GM23338 (cell line): Measurements from ENCODE around the gene TAF1A. TPM values are rescaled to one million over a fixed set of nuclear protein-coding genes. Genes with fewer than 3 reads are reported as not detected.

Experiments used
- ATAC-seq: fragments of 200-7000 bp; cut with Tn5 transposase; 3 replicates; pipeline ENCODE4 v1.9.1; 2020
- DNase-seq: peaks from one replicate; pipeline ENCODE4 v3.0.0-alpha.2; 2015; ENCODE audit warnings: low spot score
- H2AFZ ChIP-seq: fragments of 200-600 bp; sonication (generic); 2 replicates; pipeline ENCODE4 v1.8.0; 2016; ENCODE audit warnings: antibody characterized with exemption, mild to moderate bottlenecking, moderate library complexity
- H3F3A ChIP-seq: fragments of 200-600 bp; sonication (generic); replicated peaks from 2 replicates; pipeline ENCODE4 v1.8.0; 2017; ENCODE audit warnings: antibody characterized with exemption, mixed run types, low read depth
- H3K27ac ChIP-seq: fragments of 200-600 bp; sonication (generic); 2 replicates; pipeline ENCODE4 v1.6.1; 2016; ENCODE audit warnings: low read depth
- H3K27me3 ChIP-seq: fragments of 200-600 bp; sonication (generic); 2 replicates; pipeline ENCODE4 v1.8.0; 2016; ENCODE audit warnings: mild to moderate bottlenecking, mixed run types, moderate library complexity; ENCODE audit not compliant: insufficient read depth
- H3K36me3 ChIP-seq: fragments of 200-600 bp; sonication (generic); 2 replicates; pipeline ENCODE4 v1.8.0; 2016; ENCODE audit warnings: mild to moderate bottlenecking; ENCODE audit not compliant: insufficient read depth
- H3K4me1 ChIP-seq: fragments of 200-600 bp; sonication (generic); 2 replicates; pipeline ENCODE4 v1.8.0; 2016; ENCODE audit warnings: mild to moderate bottlenecking, moderate library complexity; ENCODE audit not compliant: insufficient read depth
- H3K4me2 ChIP-seq: fragments of 200-600 bp; sonication (generic); 2 replicates; pipeline ENCODE4 v1.7.1; 2017; ENCODE audit warnings: mixed run types
- H3K4me3 ChIP-seq: fragments of 200-600 bp; sonication (generic); 2 replicates; pipeline ENCODE4 v1.6.1; 2016; ENCODE audit warnings: mixed run types
- H3K79me2 ChIP-seq: fragments of 200-600 bp; sonication (generic); replicated peaks from 2 replicates; pipeline ENCODE4 v1.8.0; 2017; ENCODE audit warnings: mild to moderate bottlenecking; ENCODE audit not compliant: insufficient read depth
- H3K9me2 ChIP-seq: fragments of 200-600 bp; sonication (generic); 2 replicates; pipeline ENCODE4 v1.8.0; 2017; ENCODE audit not compliant: insufficient read depth
- H4K20me1 ChIP-seq: fragments of 200-600 bp; sonication (generic); replicated peaks from 2 replicates; pipeline ENCODE4 v1.8.0; 2017; ENCODE audit warnings: mild to moderate bottlenecking; ENCODE audit not compliant: insufficient read depth
- H3K27ac Mint-ChIP-seq: 2 replicates; pipeline ENCODE4 v1.8.0; 2020; ENCODE audit warnings: inconsistent platforms, mild to moderate bottlenecking, moderate library complexity, mixed read lengths
- H3K27me3 Mint-ChIP-seq: 3 replicates; pipeline ENCODE4 v1.8.0; 2022; ENCODE audit warnings: low read depth, mild to moderate bottlenecking, moderate library complexity, mixed read lengths, inconsistent platforms; ENCODE audit not compliant: insufficient read depth, poor library complexity
- H3K36me3 Mint-ChIP-seq: 3 replicates; pipeline ENCODE4 v1.8.0; 2021; ENCODE audit warnings: low read depth, mild to moderate bottlenecking, inconsistent platforms, moderate library complexity, mixed read lengths
- H3K4me1 Mint-ChIP-seq: 3 replicates; pipeline ENCODE4 v1.8.0; 2020; ENCODE audit warnings: mild to moderate bottlenecking, inconsistent platforms, mixed read lengths
- H3K4me3 Mint-ChIP-seq: 3 replicates; pipeline ENCODE4 v1.8.0; 2021; ENCODE audit warnings: moderate library complexity, mild to moderate bottlenecking, inconsistent platforms, mixed read lengths
- H3K9me3 Mint-ChIP-seq: 3 replicates; pipeline ENCODE4 v1.8.0; 2020; ENCODE audit warnings: moderate library complexity, mild to moderate bottlenecking, inconsistent platforms, mixed read lengths
- CREB1 ChIP-seq: fragments of 250-450 bp; sonication (Bioruptor Pico); IDR thresholded peaks from 2 replicates; pipeline ENCODE4 v1.5.0; 2020; ENCODE audit warnings: low read depth, mild to moderate bottlenecking, moderate library complexity
- CTCF ChIP-seq, 2 experiments: fragments of 200-600 bp in 1 of 2; sonication (generic) in 1 of 2; conservative IDR thresholded peaks; 2 replicates each; pipeline versions ENCODE4 v1.5.1 to v1.6.1; 2016 to 2017; ENCODE audit warnings: antibody characterized with exemption in 2 of 2, low read depth in 2 of 2, mild to moderate bottlenecking in 2 of 2, moderate library complexity in 1 of 2
- ETS1 ChIP-seq: IDR thresholded peaks from 2 replicates; pipeline ENCODE4 v1.6.1; 2016; ENCODE audit warnings: antibody characterized with exemption
- EZH2 ChIP-seq: fragments of 200-600 bp; sonication (generic); IDR thresholded peaks from one replicate; pipeline ENCODE4 v1.8.0; 2017; ENCODE audit warnings: antibody characterized with exemption, mild to moderate bottlenecking, low read depth; ENCODE audit not compliant: unreplicated experiment
- EZH2phosphoT487 ChIP-seq: fragments of 200-600 bp; sonication (generic); IDR thresholded peaks from one replicate; pipeline ENCODE4 v1.8.1; 2018; ENCODE audit warnings: antibody characterized with exemption; ENCODE audit not compliant: unreplicated experiment
- JUNB ChIP-seq: IDR thresholded peaks from one replicate; pipeline ENCODE4 v1.6.1; 2016; ENCODE audit warnings: antibody characterized with exemption; ENCODE audit not compliant: unreplicated experiment
- NANOG ChIP-seq: IDR thresholded peaks from 2 replicates; pipeline ENCODE4 v1.6.1; 2016; ENCODE audit warnings: antibody characterized with exemption, borderline replicate concordance
- POLR2AphosphoS5 ChIP-seq: IDR thresholded peaks from 2 replicates; pipeline ENCODE4 v1.6.1; 2016; ENCODE audit warnings: antibody characterized with exemption, low read depth
- STAT1 ChIP-seq: IDR thresholded peaks from one replicate; pipeline ENCODE4 v1.6.1; 2016; ENCODE audit warnings: antibody characterized with exemption; ENCODE audit not compliant: unreplicated experiment
- ZNF114 ChIP-seq: fragments of 250-450 bp; sonication (Bioruptor Pico); IDR thresholded peaks from 2 replicates; pipeline ENCODE4 v1.5.0; 2020; ENCODE audit warnings: mild to moderate bottlenecking, moderate library complexity
- ZNF331 ChIP-seq: fragments of 250-450 bp; sonication (Bioruptor Pico); IDR thresholded peaks from 2 replicates; pipeline ENCODE4 v1.5.0; 2020; ENCODE audit warnings: low read depth, mild to moderate bottlenecking, moderate library complexity
- polyA plus RNA-seq: library from polyadenylated mRNA; unstranded; fragments of >200 nt; fragmentation: Nextera tagmentation; extraction: Ambion mirVana; gene quantifications from 2 replicates; pipeline ENCODE4 v1.2.1, GENCODE V29; 2016
- total RNA-seq: library from RNA; depleted of rRNA; stranded (reverse); fragments of >200 nt; shearing (Covaris generic); gene quantifications from 2 replicates; pipeline ENCODE4 v1.2.3, GENCODE V29; 2014
- TF ChIP-seq, protein P1 (sequence below): fragments of 250-450 bp; sonication (Bioruptor Pico); IDR thresholded peaks from 2 replicates; pipeline ENCODE4 v1.5.0; 2020; ENCODE audit warnings: mild to moderate bottlenecking, moderate library complexity
- TF ChIP-seq, protein P2 (sequence below): IDR thresholded peaks from one replicate; pipeline ENCODE4 v1.6.1; 2018; ENCODE audit warnings: antibody characterized with exemption; ENCODE audit not compliant: unreplicated experiment

TAF1A gene
- total and polyA plus RNA-seq, 2 experiments from 2014 or later: 5.5 to 13.3 TPM

DNA sequence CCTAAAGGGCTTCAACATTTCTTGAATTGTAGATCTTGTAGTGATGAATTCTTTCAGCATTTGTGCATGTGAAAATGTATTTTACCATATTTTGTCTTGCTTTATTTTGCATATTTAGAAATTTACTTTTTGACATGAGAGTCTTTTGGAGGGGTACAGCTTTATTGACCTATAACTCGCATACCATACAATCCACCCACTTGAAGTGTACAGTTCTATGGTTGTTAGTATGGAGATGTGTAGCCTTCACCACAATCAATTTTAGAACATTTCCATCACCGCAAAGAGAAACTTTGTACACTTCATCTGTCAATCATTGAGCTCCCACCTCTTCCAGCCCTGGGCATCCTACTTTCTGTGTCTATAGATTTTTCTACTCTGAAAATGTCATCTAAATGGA is 21.0 kb upstream of the TAF1A start:
- H3K36me3 ChIP-seq: no peaks in the 10 kb centered on the region
- peaks cover 17% of the 10 kb centered on the region; the same call in 2 of the 3 replicates for H3K9me3 Mint-ChIP-seq
- no peak overlapping the region for H2AFZ ChIP-seq
- H3K27me3 Mint-ChIP-seq: peaks cover 2% of the 10 kb centered on the region
- H3K36me3 Mint-ChIP-seq: 0 out of 3 replicates have a peak, but pooled peaks cover 4% of the 10 kb centered on the region
- H3K4me1 Mint-ChIP-seq: no peaks in the 10 kb centered on the region
- DNase-seq: no peak
- H4K20me1 ChIP-seq: no peaks in the 10 kb centered on the region
- TF ChIP-seq, protein P1, sequence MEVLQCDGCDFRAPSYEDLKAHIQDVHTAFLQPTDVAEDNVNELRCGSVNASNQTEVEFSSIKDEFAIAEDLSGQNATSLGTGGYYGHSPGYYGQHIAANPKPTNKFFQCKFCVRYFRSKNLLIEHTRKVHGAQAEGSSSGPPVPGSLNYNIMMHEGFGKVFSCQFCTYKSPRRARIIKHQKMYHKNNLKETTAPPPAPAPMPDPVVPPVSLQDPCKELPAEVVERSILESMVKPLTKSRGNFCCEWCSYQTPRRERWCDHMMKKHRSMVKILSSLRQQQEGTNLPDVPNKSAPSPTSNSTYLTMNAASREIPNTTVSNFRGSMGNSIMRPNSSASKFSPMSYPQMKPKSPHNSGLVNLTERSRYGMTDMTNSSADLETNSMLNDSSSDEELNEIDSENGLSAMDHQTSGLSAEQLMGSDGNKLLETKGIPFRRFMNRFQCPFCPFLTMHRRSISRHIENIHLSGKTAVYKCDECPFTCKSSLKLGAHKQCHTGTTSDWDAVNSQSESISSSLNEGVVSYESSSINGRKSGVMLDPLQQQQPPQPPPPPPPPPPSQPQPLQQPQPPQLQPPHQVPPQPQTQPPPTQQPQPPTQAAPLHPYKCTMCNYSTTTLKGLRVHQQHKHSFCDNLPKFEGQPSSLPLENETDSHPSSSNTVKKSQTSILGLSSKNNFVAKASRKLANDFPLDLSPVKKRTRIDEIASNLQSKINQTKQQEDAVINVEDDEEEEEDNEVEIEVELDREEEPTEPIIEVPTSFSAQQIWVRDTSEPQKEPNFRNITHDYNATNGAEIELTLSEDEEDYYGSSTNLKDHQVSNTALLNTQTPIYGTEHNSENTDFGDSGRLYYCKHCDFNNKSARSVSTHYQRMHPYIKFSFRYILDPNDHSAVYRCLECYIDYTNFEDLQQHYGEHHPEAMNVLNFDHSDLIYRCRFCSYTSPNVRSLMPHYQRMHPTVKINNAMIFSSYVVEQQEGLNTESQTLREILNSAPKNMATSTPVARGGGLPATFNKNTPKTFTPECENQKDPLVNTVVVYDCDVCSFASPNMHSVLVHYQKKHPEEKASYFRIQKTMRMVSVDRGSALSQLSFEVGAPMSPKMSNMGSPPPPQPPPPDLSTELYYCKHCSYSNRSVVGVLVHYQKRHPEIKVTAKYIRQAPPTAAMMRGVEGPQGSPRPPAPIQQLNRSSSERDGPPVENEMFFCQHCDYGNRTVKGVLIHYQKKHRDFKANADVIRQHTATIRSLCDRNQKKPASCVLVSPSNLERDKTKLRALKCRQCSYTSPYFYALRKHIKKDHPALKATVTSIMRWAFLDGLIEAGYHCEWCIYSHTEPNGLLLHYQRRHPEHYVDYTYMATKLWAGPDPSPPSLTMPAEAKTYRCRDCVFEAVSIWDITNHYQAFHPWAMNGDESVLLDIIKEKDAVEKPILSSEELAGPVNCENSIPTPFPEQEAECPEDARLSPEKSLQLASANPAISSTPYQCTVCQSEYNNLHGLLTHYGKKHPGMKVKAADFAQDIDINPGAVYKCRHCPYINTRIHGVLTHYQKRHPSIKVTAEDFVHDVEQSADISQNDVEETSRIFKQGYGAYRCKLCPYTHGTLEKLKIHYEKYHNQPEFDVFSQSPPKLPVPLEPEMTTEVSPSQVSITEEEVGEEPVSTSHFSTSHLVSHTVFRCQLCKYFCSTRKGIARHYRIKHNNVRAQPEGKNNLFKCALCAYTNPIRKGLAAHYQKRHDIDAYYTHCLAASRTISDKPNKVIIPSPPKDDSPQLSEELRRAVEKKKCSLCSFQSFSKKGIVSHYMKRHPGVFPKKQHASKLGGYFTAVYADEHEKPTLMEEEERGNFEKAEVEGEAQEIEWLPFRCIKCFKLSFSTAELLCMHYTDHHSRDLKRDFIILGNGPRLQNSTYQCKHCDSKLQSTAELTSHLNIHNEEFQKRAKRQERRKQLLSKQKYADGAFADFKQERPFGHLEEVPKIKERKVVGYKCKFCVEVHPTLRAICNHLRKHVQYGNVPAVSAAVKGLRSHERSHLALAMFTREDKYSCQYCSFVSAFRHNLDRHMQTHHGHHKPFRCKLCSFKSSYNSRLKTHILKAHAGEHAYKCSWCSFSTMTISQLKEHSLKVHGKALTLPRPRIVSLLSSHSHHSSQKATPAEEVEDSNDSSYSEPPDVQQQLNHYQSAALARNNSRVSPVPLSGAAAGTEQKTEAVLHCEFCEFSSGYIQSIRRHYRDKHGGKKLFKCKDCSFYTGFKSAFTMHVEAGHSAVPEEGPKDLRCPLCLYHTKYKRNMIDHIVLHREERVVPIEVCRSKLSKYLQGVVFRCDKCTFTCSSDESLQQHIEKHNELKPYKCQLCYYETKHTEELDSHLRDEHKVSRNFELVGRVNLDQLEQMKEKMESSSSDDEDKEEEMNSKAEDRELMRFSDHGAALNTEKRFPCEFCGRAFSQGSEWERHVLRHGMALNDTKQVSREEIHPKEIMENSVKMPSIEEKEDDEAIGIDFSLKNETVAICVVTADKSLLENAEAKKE: no peak
- TF ChIP-seq ETS1: no peak
- TF ChIP-seq JUNB: no peak
- TF ChIP-seq EZH2phosphoT487: no peak
- no peak for TF ChIP-seq ZNF114
- no peak for TF ChIP-seq CREB1 (CRISPR knock-in tag)
- TF ChIP-seq EZH2: no peak
- TF ChIP-seq CTCF (conservative IDR thresholded peaks at IDR 0.05; ENCODE audit: low read depth in 2 of 2): no peak
- TF ChIP-seq NANOG: no peak
- TF ChIP-seq ZNF331 (CRISPR knock-in tag): no peak
- no peak for TF ChIP-seq STAT1
- TF ChIP-seq, protein P2, sequence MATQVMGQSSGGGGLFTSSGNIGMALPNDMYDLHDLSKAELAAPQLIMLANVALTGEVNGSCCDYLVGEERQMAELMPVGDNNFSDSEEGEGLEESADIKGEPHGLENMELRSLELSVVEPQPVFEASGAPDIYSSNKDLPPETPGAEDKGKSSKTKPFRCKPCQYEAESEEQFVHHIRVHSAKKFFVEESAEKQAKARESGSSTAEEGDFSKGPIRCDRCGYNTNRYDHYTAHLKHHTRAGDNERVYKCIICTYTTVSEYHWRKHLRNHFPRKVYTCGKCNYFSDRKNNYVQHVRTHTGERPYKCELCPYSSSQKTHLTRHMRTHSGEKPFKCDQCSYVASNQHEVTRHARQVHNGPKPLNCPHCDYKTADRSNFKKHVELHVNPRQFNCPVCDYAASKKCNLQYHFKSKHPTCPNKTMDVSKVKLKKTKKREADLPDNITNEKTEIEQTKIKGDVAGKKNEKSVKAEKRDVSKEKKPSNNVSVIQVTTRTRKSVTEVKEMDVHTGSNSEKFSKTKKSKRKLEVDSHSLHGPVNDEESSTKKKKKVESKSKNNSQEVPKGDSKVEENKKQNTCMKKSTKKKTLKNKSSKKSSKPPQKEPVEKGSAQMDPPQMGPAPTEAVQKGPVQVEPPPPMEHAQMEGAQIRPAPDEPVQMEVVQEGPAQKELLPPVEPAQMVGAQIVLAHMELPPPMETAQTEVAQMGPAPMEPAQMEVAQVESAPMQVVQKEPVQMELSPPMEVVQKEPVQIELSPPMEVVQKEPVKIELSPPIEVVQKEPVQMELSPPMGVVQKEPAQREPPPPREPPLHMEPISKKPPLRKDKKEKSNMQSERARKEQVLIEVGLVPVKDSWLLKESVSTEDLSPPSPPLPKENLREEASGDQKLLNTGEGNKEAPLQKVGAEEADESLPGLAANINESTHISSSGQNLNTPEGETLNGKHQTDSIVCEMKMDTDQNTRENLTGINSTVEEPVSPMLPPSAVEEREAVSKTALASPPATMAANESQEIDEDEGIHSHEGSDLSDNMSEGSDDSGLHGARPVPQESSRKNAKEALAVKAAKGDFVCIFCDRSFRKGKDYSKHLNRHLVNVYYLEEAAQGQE: no peak
- no peak for TF ChIP-seq POLR2AphosphoS5
- no peak for ATAC-seq
- no peak overlapping the region for H3K27ac Mint-ChIP-seq
- H3K27ac ChIP-seq: no peak overlapping the region
- H3K9me2 ChIP-seq: no peaks in the 10 kb centered on the region
- no peaks in the 10 kb centered on the region; the same call in 1 of the 2 replicates for H3K27me3 ChIP-seq
- H3K4me3 Mint-ChIP-seq: no peak overlapping the region
- H3K4me1 ChIP-seq: no peaks in the 10 kb centered on the region
- H3K4me3 ChIP-seq: no peak overlapping the region
- no peak overlapping the region for H3K4me2 ChIP-seq
- H3F3A ChIP-seq: no peaks in the 10 kb centered on the region
- H3K79me2 ChIP-seq: no peaks in the 10 kb centered on the region
